ENCODE measurements around the gene GPR161.

The GPR161 gene

GRCh38 chr1:168134642-168135041, 2.1 kb downstream of the GPR161 start:
- no CpG with 5 or more reads among the region's 7 CpGs for WGBS (ENCODE audit: insufficient coverage, insufficient read length)
- DNase-seq (ENCODE audit: low read depth, low spot score) = no peak

GRCh38 chr1:168134132-168134531, 2.6 kb downstream of the GPR161 start:
- Histone ChIP-seq H3K9me3 (ENCODE audit: control insufficient read depth, insufficient read depth, low read length) (no peaks in the 10 kb centered on the region), H3K27me3 (ENCODE audit: control insufficient read depth, insufficient read depth, low read length) (no peaks in the 10 kb centered on the region; the same call in 1 of the 2 replicates), H3K36me3 (ENCODE audit: control insufficient read depth, insufficient read depth, low read length) (no peaks in the 10 kb centered on the region), H3K4me3 (ENCODE audit: low read length) (no peak overlapping the region), H3K27ac (ENCODE audit: low read length) (no peak overlapping the region), H3K4me1 (ENCODE audit: control insufficient read depth, insufficient read depth, low read length) (0 out of 2 replicates have a peak, but pooled peaks cover 1% of the 10 kb centered on the region)
- DNase-seq (ENCODE audit: low read depth, low spot score) = no peak
- no CpG with 5 or more reads among the region's 1 CpG for WGBS (ENCODE audit: insufficient coverage, insufficient read length)

More at GRCh38 chr1:168134642-168135041, 2.1 kb downstream of the GPR161 start:
- Histone ChIP-seq H3K4me1 (ENCODE audit: control insufficient read depth, insufficient read depth, low read length) (0 out of 2 replicates have a peak, but pooled peaks cover 1% of the 10 kb centered on the region), H3K27ac (ENCODE audit: low read length) (no peak overlapping the region), H3K9me3 (ENCODE audit: control insufficient read depth, insufficient read depth, low read length) (no peaks in the 10 kb centered on the region), H3K36me3 (ENCODE audit: control insufficient read depth, insufficient read depth, low read length) (no peaks in the 10 kb centered on the region), H3K4me3 (ENCODE audit: low read length) (no peak overlapping the region), H3K27me3 (ENCODE audit: control insufficient read depth, insufficient read depth, low read length) (no peaks in the 10 kb centered on the region; the same call in 1 of the 2 replicates)

GRCh38 chr1:168129933-168130332, 6.8 kb downstream of the GPR161 start:
- Histone ChIP-seq H3K9me3 (ENCODE audit: control insufficient read depth, insufficient read depth, low read length) (no peaks in the 10 kb centered on the region), H3K4me1 (ENCODE audit: control insufficient read depth, insufficient read depth, low read length) (no peaks in the 10 kb centered on the region), H3K36me3 (ENCODE audit: control insufficient read depth, insufficient read depth, low read length) (no peaks in the 10 kb centered on the region), H3K27me3 (ENCODE audit: control insufficient read depth, insufficient read depth, low read length) (no peaks in the 10 kb centered on the region), H3K27ac (ENCODE audit: low read length) (no peak overlapping the region), H3K4me3 (ENCODE audit: low read length) (no peak overlapping the region)
- no CpG with 5 or more reads among the region's 6 CpGs for WGBS (ENCODE audit: insufficient coverage, insufficient read length)
- no peak for DNase-seq (ENCODE audit: low read depth, low spot score)

DNA sequence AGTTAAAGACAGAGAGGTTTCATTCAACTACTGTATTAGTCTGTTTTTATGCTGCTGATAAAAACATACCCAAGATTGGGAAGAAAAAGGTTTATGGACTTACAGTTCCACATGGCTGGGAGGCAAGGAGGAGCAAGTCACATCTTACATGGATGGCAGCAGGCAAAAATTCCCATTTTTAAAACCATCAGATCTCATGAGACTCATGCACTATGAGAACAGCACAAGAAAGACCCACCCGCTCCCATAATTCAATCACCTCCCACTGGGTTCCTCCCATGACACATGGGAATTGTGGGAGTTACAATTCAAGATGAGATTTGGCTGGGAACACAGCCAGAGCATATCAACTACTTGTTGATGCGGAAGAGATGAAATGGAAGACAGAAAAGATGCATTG, 9.2 kb downstream of the GPR161 start:
- H3K27me3 ChIP-seq (ENCODE audit: control insufficient read depth, insufficient read depth, low read length) = no peaks in the 10 kb centered on the region
- no peaks in the 10 kb centered on the region for H3K36me3 ChIP-seq (ENCODE audit: control insufficient read depth, insufficient read depth, low read length)
- DNase-seq (ENCODE audit: low read depth, low spot score) = no peak
- H3K9me3 ChIP-seq (ENCODE audit: control insufficient read depth, insufficient read depth, low read length) = no peaks in the 10 kb centered on the region
- H3K27ac ChIP-seq (ENCODE audit: low read length) = no peak overlapping the region
- WGBS (ENCODE audit: insufficient coverage, insufficient read length) = no CpG with 5 or more reads among the region's 2 CpGs
- no peaks in the 10 kb centered on the region for H3K4me1 ChIP-seq (ENCODE audit: control insufficient read depth, insufficient read depth, low read length)
- no peak overlapping the region for H3K4me3 ChIP-seq (ENCODE audit: low read length)

- Histone ChIP-seq H3K27ac (ENCODE audit: low read length) (no peak overlapping the region), H3K27me3 (ENCODE audit: control insufficient read depth, insufficient read depth, low read length) (no peaks in the 10 kb centered on the region), H3K36me3 (ENCODE audit: control insufficient read depth, insufficient read depth, low read length) (no peaks in the 10 kb centered on the region), H3K4me3 (ENCODE audit: low read length) (no peak overlapping the region), H3K4me1 (ENCODE audit: control insufficient read depth, insufficient read depth, low read length) (no peaks in the 10 kb centered on the region), H3K9me3 (ENCODE audit: control insufficient read depth, insufficient read depth, low read length) (no peaks in the 10 kb centered on the region)
- WGBS (ENCODE audit: insufficient coverage, insufficient read length) = 100% methylated on average over 1 of the region's 1 CpG
- DNase-seq (ENCODE audit: low read depth, low spot score) = no peak
These were observed 11.7 kb downstream of the GPR161 start for GRCh38 chr1:168125051-168125450.

- H3K27me3 ChIP-seq (ENCODE audit: control insufficient read depth, insufficient read depth, low read length) = no peaks in the 10 kb centered on the region
- no peaks in the 10 kb centered on the region for H3K9me3 ChIP-seq (ENCODE audit: control insufficient read depth, insufficient read depth, low read length)
- H3K4me1 ChIP-seq (ENCODE audit: control insufficient read depth, insufficient read depth, low read length) = no peaks in the 10 kb centered on the region; the same call in 1 of the 2 replicates
- no peak overlapping the region for H3K4me3 ChIP-seq (ENCODE audit: low read length)
- DNase-seq (ENCODE audit: low read depth, low spot score) = no peak
- H3K27ac ChIP-seq (ENCODE audit: low read length) = no peak overlapping the region
- no peaks in the 10 kb centered on the region; the same call in 1 of the 2 replicates for H3K36me3 ChIP-seq (ENCODE audit: control insufficient read depth, insufficient read depth, low read length)
- WGBS (ENCODE audit: insufficient coverage, insufficient read length) = no CpG with 5 or more reads among the region's 7 CpGs
These were observed 15.2 kb downstream of the GPR161 start for GRCh38 chr1:168121401-168122011.

DNA sequence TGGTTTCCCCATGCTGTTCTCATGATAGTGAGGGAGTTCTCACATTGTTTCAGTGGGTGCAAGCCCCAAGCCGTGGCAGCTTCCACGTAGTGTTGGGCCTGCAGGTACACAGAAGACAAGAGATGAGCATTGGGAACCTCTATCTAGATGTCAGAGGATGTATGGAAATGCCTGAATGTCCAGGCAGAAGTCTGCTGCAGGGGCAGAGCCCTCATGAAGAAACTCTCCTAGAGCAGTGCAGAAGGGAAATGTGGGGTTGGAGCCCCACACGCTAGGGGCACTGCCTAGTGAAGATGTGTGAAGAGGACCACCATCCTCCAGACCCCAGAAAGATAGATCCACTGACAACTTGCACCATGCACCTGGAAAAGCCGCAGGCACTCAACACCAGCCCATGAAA, 17.0 kb downstream of the GPR161 start:
- Histone ChIP-seq H3K27ac (ENCODE audit: low read length) (no peak overlapping the region), H3K36me3 (ENCODE audit: control insufficient read depth, insufficient read depth, low read length) (no peaks in the 10 kb centered on the region; the same call in 1 of the 2 replicates), H3K4me3 (ENCODE audit: low read length) (no peak overlapping the region), H3K9me3 (ENCODE audit: control insufficient read depth, insufficient read depth, low read length) (no peaks in the 10 kb centered on the region), H3K4me1 (ENCODE audit: control insufficient read depth, insufficient read depth, low read length) (no peaks in the 10 kb centered on the region; the same call in 1 of the 2 replicates), H3K27me3 (ENCODE audit: control insufficient read depth, insufficient read depth, low read length) (no peaks in the 10 kb centered on the region)
- DNase-seq (ENCODE audit: low read depth, low spot score) = no peak
- WGBS (ENCODE audit: insufficient coverage, insufficient read length) = no CpG with 5 or more reads among the region's 4 CpGs

GRCh38 chr1:168116327-168116799, 20.4 kb downstream of the GPR161 start:
- Histone ChIP-seq H3K4me1 (ENCODE audit: control insufficient read depth, insufficient read depth, low read length) (no peaks in the 10 kb centered on the region; the same call in 1 of the 2 replicates), H3K27me3 (ENCODE audit: control insufficient read depth, insufficient read depth, low read length) (no peaks in the 10 kb centered on the region), H3K9me3 (ENCODE audit: control insufficient read depth, insufficient read depth, low read length) (no peaks in the 10 kb centered on the region), H3K4me3 (ENCODE audit: low read length) (no peak overlapping the region), H3K36me3 (ENCODE audit: control insufficient read depth, insufficient read depth, low read length) (no peaks in the 10 kb centered on the region; the same call in 1 of the 2 replicates), H3K27ac (ENCODE audit: low read length) (no peak overlapping the region)
- no CpG with 5 or more reads among the region's 6 CpGs for WGBS (ENCODE audit: insufficient coverage, insufficient read length)
- DNase-seq (ENCODE audit: low read depth, low spot score) = no peak

DNA sequence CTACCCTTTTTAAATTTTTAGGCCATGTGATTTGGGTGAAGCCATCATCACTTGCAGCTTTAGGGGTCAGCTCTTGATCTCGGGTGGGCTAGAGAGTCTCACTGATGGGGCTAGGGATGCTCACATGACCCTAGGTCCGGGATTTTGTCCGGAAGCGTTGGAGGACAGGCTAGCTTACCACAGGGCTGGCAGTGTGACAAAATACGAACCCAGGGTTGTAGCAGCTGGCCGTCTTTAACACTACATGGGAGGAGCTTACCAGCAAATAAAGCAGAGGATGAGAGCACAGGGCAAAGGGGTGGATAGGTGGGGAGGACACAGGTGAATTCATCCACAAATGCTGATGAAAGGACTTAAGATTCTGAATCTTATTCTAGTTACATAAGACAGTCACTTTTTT, 21.9 kb downstream of the GPR161 start:
- Histone ChIP-seq H3K27me3 (ENCODE audit: control insufficient read depth, insufficient read depth, low read length) (no peaks in the 10 kb centered on the region), H3K4me1 (ENCODE audit: control insufficient read depth, insufficient read depth, low read length) (no peaks in the 10 kb centered on the region; the same call in 1 of the 2 replicates), H3K4me3 (ENCODE audit: low read length) (no peak overlapping the region), H3K27ac (ENCODE audit: low read length) (no peak overlapping the region), H3K36me3 (ENCODE audit: control insufficient read depth, insufficient read depth, low read length) (no peaks in the 10 kb centered on the region; the same call in 1 of the 2 replicates), H3K9me3 (ENCODE audit: control insufficient read depth, insufficient read depth, low read length) (no peaks in the 10 kb centered on the region)
- no CpG with 5 or more reads among the region's 6 CpGs for WGBS (ENCODE audit: insufficient coverage, insufficient read length)
- no peak for DNase-seq (ENCODE audit: low read depth, low spot score)

DNA sequence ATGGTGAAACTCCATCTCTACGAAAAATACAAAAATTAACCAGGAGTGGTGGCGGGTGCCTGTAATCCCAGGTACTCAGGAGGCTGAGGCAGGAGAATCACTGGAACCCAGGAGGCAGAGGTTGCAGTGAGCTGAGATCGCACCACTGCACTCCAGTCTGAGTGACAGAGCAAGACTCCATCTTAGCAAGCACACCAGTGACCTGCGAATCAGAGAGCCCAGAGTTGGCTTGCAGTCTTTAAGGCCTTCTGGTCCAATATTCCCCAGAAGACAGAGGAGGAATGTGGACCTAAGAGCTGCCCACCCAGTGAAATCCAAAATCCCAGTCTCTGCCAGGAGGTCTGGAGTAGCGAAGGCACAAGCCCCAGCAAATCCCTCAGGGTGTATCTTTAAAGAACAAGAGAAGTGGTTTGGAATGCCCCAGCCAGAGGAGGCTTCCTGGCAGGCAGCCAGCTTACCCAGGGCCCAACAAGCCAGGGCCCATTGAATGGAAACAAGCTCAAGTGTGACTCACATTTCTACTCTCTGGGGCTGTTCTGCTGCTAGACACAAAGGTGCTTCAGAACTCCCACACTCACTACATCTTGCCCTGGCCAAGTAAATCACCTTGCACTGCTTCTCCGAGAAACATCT, 23.9 kb downstream of the GPR161 start:
- Histone ChIP-seq H3K4me1 (ENCODE audit: control insufficient read depth, insufficient read depth, low read length) (no peaks in the 10 kb centered on the region; the same call in 1 of the 2 replicates), H3K4me3 (ENCODE audit: low read length) (no peak overlapping the region), H3K27me3 (ENCODE audit: control insufficient read depth, insufficient read depth, low read length) (no peaks in the 10 kb centered on the region), H3K27ac (ENCODE audit: low read length) (no peak overlapping the region), H3K9me3 (ENCODE audit: control insufficient read depth, insufficient read depth, low read length) (no peaks in the 10 kb centered on the region), H3K36me3 (ENCODE audit: control insufficient read depth, insufficient read depth, low read length) (no peaks in the 10 kb centered on the region; the same call in 1 of the 2 replicates)
- WGBS (ENCODE audit: insufficient coverage, insufficient read length) = no CpG with 5 or more reads among the region's 6 CpGs
- no peak for DNase-seq (ENCODE audit: low read depth, low spot score)

Measured in iPS DF 6.9 (cell line).